Fibroblast of villous mesenchyme (primary cell): Measurements from ENCODE around the gene TAX1BP1. TPM values are rescaled to one million over a fixed set of nuclear protein-coding genes. Genes with fewer than 3 reads are reported as not detected.

Source experiments
- DNase-seq: peaks from one replicate; pipeline ENCODE4 v3.0.0-alpha.2; 2010; ENCODE audit warnings: low read depth
- H3K4me3 ChIP-seq: 2 replicates; pipeline ENCODE4 v1.5.1; 2011; ENCODE audit warnings: low read depth, mild to moderate bottlenecking, low read length
- CTCF ChIP-seq: IDR thresholded peaks from 2 replicates; pipeline ENCODE4 v1.5.1; 2012; ENCODE audit warnings: low read depth, mild to moderate bottlenecking, low read length; ENCODE audit not compliant: insufficient read depth
- total RNA-seq: library from RNA; depleted of rRNA; stranded (reverse); fragments of >200 nt; gene quantifications from 2 replicates; pipeline ENCODE4 v1.2.3, GENCODE V29; 2012

TAX1BP1 gene
- total RNA-seq, 1 donor, result 99.7 TPM

GRCh38 chr7:27775782-27776181, 35.8 kb downstream of the TAX1BP1 start:
- H3K4me3 ChIP-seq, result no peak overlapping the region
- DNase-seq, result no peak
- TF ChIP-seq CTCF, result no peak

- DNase-seq, result no peak
- no peak for TF ChIP-seq CTCF
- H3K4me3 ChIP-seq, result no peak overlapping the region
Observed at GRCh38 chr7:27777662-27778061, 37.7 kb downstream of the TAX1BP1 start.

GRCh38 chr7:27779873-27780272, 39.9 kb downstream of the TAX1BP1 start:
- no peak for DNase-seq
- no peak overlapping the region for H3K4me3 ChIP-seq
- TF ChIP-seq CTCF, result no peak

- no peak overlapping the region for H3K4me3 ChIP-seq
- TF ChIP-seq CTCF, result no peak
- DNase-seq, result no peak
Observed at GRCh38 chr7:27781188-27781587, 41.2 kb downstream of the TAX1BP1 start.

GRCh38 chr7:27782849-27783248, 42.9 kb downstream of the TAX1BP1 start:
- DNase-seq, result no peak
- no peak for TF ChIP-seq CTCF
- no peak overlapping the region for H3K4me3 ChIP-seq

GRCh38 chr7:27784399-27785053, 44.6 kb downstream of the TAX1BP1 start:
- DNase-seq, result peak; percentile 69
- no peak overlapping the region for H3K4me3 ChIP-seq
- peak; percentile 63 for TF ChIP-seq CTCF

GRCh38 chr7:27788437-27788836, 48.5 kb downstream of the TAX1BP1 start:
- no peak for TF ChIP-seq CTCF
- H3K4me3 ChIP-seq, result no peak overlapping the region
- DNase-seq, result no peak
